GM12878 (cell line): ENCODE data around the gene EML5. TPM values are rescaled to one million over a fixed set of nuclear protein-coding genes. Genes with fewer than 3 reads are reported as not detected.
A peak's percentile ranks its signal among the peaks of the same experiment; 100 is the strongest.

Experiments used
- ATF7 ChIP-seq: fragments of 450-650 bp; IDR thresholded peaks from 2 replicates; pipeline ENCODE4 v1.6.1; 2016; ENCODE audit warnings: low read depth, mild to moderate bottlenecking
- BACH1 ChIP-seq: fragments of 450-650 bp; IDR thresholded peaks from 2 replicates; pipeline ENCODE4 v1.6.1; 2017; ENCODE audit warnings: mild to moderate bottlenecking, borderline replicate concordance
- BCLAF1 ChIP-seq: fragments of 450-650 bp; IDR thresholded peaks from 2 replicates; pipeline ENCODE4 v1.6.1; 2017; ENCODE audit warnings: antibody characterized with exemption, mild to moderate bottlenecking, moderate library complexity
- BRCA1 ChIP-seq: IDR thresholded peaks from 2 replicates; pipeline ENCODE4 v1.6.1; 2011; ENCODE audit warnings: low read depth, low read length, improper control_type of control experiment
- CBX5 ChIP-seq: sonication (generic); IDR thresholded peaks from 2 replicates; pipeline ENCODE4 v1.6.1; 2016; ENCODE audit warnings: low read depth, moderate library complexity, mild to moderate bottlenecking, inconsistent platforms
- CTCF ChIP-seq, 3 experiments: IDR thresholded peaks in 2 of 3; conservative IDR thresholded peaks in 1 of 3; 2 replicates each; pipeline ENCODE4 v1.5.1; 2011; ENCODE audit warnings: low read depth in 3 of 3, low read length in 3 of 3, mild to moderate bottlenecking in 3 of 3, control low read depth in 2 of 3, moderate library complexity in 2 of 3, inconsistent platforms in 1 of 3, mixed read lengths in 1 of 3; ENCODE audit not compliant: control insufficient read depth in 2 of 3, insufficient read depth in 1 of 3; ENCODE audit errors: extremely low read depth in 1 of 3
- ESRRA ChIP-seq: IDR thresholded peaks from 2 replicates; pipeline ENCODE4 v1.6.1; 2012; ENCODE audit warnings: mild to moderate bottlenecking, low read length, improper control_type of control experiment
- EZH2 ChIP-seq: IDR thresholded peaks from 2 replicates; pipeline ENCODE4 v1.6.1; 2012; ENCODE audit warnings: low read depth, mild to moderate bottlenecking, control low read depth, inconsistent platforms, low read length, borderline replicate concordance; ENCODE audit not compliant: control insufficient read depth
- HDGF ChIP-seq: fragments of 450-650 bp; IDR thresholded peaks from 2 replicates; pipeline ENCODE4 v1.6.1; 2016; ENCODE audit warnings: antibody characterized with exemption
- IRF3 ChIP-seq: fragments of 450-650 bp; IDR thresholded peaks from 2 replicates; pipeline ENCODE4 v1.6.1; 2014; ENCODE audit warnings: mild to moderate bottlenecking
- KAT2A ChIP-seq: conservative IDR thresholded peaks from 2 replicates; pipeline ENCODE4 v1.6.1; 2011; ENCODE audit warnings: low read depth, low read length; ENCODE audit not compliant: control insufficient read depth
- NFYB ChIP-seq: IDR thresholded peaks from 2 replicates; pipeline ENCODE4 v1.6.1; 2011; ENCODE audit warnings: low read depth, mild to moderate bottlenecking, low read length, improper control_type of control experiment, moderate library complexity; ENCODE audit not compliant: insufficient read depth
- NR2F1 ChIP-seq: fragments of 450-650 bp; conservative IDR thresholded peaks from 2 replicates; pipeline ENCODE4 v1.6.1; 2017; ENCODE audit warnings: mild to moderate bottlenecking
- POLR2AphosphoS2 ChIP-seq: IDR thresholded peaks from 2 replicates; pipeline ENCODE4 v1.6.1; 2011; ENCODE audit warnings: low read depth, mild to moderate bottlenecking, low read length, improper control_type of control experiment, moderate library complexity
- RCOR1 ChIP-seq: conservative IDR thresholded peaks from 2 replicates; pipeline ENCODE4 v1.6.1; 2012; ENCODE audit warnings: low read depth, low read length, improper control_type of control experiment
- RELB ChIP-seq: fragments of 450-650 bp; IDR thresholded peaks from 2 replicates; pipeline ENCODE4 v1.6.1; 2017; ENCODE audit warnings: low read depth, mild to moderate bottlenecking, moderate library complexity
- SMAD5 ChIP-seq: IDR thresholded peaks from 2 replicates; pipeline ENCODE4 v1.6.1; 2016; ENCODE audit warnings: antibody characterized with exemption, low read depth
- SMARCA5 ChIP-seq: fragments of 450-650 bp; IDR thresholded peaks from 2 replicates; pipeline ENCODE4 v1.6.1; 2017; ENCODE audit warnings: mild to moderate bottlenecking
- SP1 ChIP-seq: IDR thresholded peaks from one replicate; pipeline ENCODE4 v1.6.1; 2011; ENCODE audit warnings: low read depth, low read length
- WRNIP1 ChIP-seq: IDR thresholded peaks from 2 replicates; pipeline ENCODE4 v1.6.1; 2011; ENCODE audit warnings: low read depth, low read length, improper control_type of control experiment, borderline replicate concordance
- ZNF217 ChIP-seq: fragments of 450-650 bp; IDR thresholded peaks from 2 replicates; pipeline ENCODE4 v1.6.1; 2017; ENCODE audit warnings: antibody characterized with exemption, mild to moderate bottlenecking
- ZNF622 ChIP-seq: fragments of 450-650 bp; IDR thresholded peaks from 2 replicates; pipeline ENCODE4 v1.6.1; 2017; ENCODE audit warnings: mild to moderate bottlenecking, inconsistent platforms
- polyA plus RNA-seq, 11 experiments: library from polyadenylated mRNA; depleted of rRNA in 4 of 11; unstranded in 6 of 11; stranded (reverse) in 5 of 11; fragments of >200 nt; fragmentation: Nextera tagmentation in 4 of 11; fragmentation: Illumina TruSeq in 1 of 11; extraction: Ambion mirVana in 4 of 11; extraction: Trizol in 1 of 11; gene quantifications; 1 replicate in 1 of 11; 2 replicates in 10 of 11; pipeline versions ENCODE4 v1.2.1 to v1.2.3, GENCODE V29; 2011 to 2016; ENCODE audit warnings: inconsistent platforms in 2 of 11, missing spikeins in 2 of 11, low read depth in 1 of 11
- total RNA-seq, 4 experiments: library from RNA; depleted of rRNA in 3 of 4; stranded (reverse); fragments of >200 nt in 3 of 4; fragmentation: Illumina TruSeq in 1 of 4; extraction: Trizol in 1 of 4; gene quantifications; 2 replicates each; pipeline versions ENCODE4 v1.2.1 to v1.2.3, GENCODE V29; 2013 to 2021
- TF ChIP-seq, protein P1 (sequence below): IDR thresholded peaks from 2 replicates; pipeline ENCODE4 v1.6.1; 2011; ENCODE audit warnings: mild to moderate bottlenecking, low read depth, low read length, moderate library complexity; ENCODE audit not compliant: insufficient replicate concordance

EML5 gene
- total and polyA plus RNA-seq, 10 of the 15 experiments (the other 5 are each of a cell fraction or from before 2014, with no cell fraction given): 0.08 to 0.35 (median 0.22) TPM; not detected in 1

DNA sequence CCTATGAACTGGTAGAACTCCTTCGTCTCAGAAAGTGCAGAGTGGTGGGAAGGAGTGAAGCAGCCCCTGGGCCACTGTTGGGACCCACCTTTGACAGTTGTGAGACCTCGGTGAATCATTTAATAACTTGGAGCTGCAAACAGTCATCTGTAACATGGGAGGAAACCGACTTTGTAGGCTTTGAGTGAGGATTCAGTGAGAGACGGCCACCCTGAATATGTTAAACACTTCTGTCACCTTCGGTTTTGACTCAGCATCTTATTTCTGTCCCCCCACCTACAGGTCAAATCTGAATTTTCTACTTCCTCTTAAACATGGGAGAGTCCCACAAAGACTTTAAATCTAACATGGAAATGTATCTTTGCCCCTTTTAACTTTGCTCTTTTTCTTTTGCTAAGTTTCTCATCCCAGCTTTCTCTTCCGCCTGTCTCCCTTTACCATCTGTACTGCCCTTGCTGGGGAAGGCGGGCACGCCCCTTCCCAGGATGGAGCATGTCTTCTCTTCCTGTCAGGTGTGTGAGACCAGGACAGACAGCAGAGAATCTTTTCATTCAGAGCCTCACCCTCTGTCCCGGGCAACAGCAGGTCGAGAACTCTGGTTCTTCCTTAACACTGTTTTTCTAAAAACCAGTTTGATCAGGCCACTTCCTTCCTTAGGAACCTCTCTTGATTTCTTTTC lies 192.9 kb downstream of the EML5 start (continued):
- TF ChIP-seq CTCF (IDR thresholded peaks at IDR 0.05 in 2 of 3, conservative IDR thresholded peaks at IDR 0.05 in 1 of 3; ENCODE audit: control insufficient read depth in 2 of 3, extremely low read depth in 1 of 3, insufficient read depth in 1 of 3, low read depth in 3 of 3, low read length in 3 of 3) (no peak), ZNF622 (no peak), NFYB (no peak), KAT2A (no peak), RELB (peak; percentile 74), HDGF (no peak), SP1 (peak; percentile 43), BACH1 (peak; percentile 74; the same call in 1 of the 2 replicates), ZNF217 (peak; percentile 93), CBX5 (0 out of 2 replicates have a peak, but pooled peaks have one; percentile 15), RCOR1 (no peak), BRCA1 (no peak), SMARCA5 (no peak), POLR2AphosphoS2 (no peak), ATF7 (peak; percentile 79), SMAD5 (no peak), WRNIP1 (no peak), IRF3 (no peak), NR2F1 (peak; percentile 90), ESRRA (no peak), BCLAF1 (no peak), EZH2 (no peak)
- TF ChIP-seq, protein P1, sequence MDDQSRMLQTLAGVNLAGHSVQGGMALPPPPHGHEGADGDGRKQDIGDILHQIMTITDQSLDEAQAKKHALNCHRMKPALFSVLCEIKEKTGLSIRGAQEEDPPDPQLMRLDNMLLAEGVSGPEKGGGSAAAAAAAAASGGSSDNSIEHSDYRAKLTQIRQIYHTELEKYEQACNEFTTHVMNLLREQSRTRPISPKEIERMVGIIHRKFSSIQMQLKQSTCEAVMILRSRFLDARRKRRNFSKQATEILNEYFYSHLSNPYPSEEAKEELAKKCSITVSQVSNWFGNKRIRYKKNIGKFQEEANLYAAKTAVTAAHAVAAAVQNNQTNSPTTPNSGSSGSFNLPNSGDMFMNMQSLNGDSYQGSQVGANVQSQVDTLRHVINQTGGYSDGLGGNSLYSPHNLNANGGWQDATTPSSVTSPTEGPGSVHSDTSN: no peak
